OCI-LY3 (cell line): ENCODE measurements around the gene RASSF6.

Experiments used
- H2AFZ ChIP-seq: fragments of 200-600, 300-600 bp; shearing (Covaris generic); 2 replicates; pipeline ENCODE4 v1.6.0; 2014; ENCODE audit warnings: antibody characterized with exemption, low read depth, low read length
- H3K27ac ChIP-seq: fragments of 200-600, 300-600 bp; sonication (generic); 2 replicates; pipeline ENCODE4 v1.5.1; 2014; ENCODE audit warnings: mild to moderate bottlenecking, low read length, moderate library complexity, mixed read lengths
- H3K27me3 ChIP-seq: fragments of 200-600, 300-600 bp; sonication (generic); 2 replicates; pipeline ENCODE4 v1.6.1; 2014; ENCODE audit warnings: low read depth, low read length, mixed read lengths
- H3K36me3 ChIP-seq: fragments of 200-600, 300-600 bp; sonication (generic); replicated peaks from 2 replicates; pipeline ENCODE3; 2014; ENCODE audit warnings: low read depth, low read length, mixed read lengths
- H3K4me1 ChIP-seq: fragments of 300-600, 200-600 bp; sonication (generic); 2 replicates; pipeline ENCODE4 v1.6.1; 2014; ENCODE audit warnings: low read length, mixed read lengths
- H3K4me2 ChIP-seq: fragments of 200-600, 300-600 bp; sonication (generic); 2 replicates; pipeline ENCODE4 v1.6.1; 2014; ENCODE audit warnings: low read length, mixed read lengths
- H3K4me3 ChIP-seq: fragments of 300-600, 200-600 bp; sonication (generic); 2 replicates; pipeline ENCODE4 v1.5.1; 2014; ENCODE audit warnings: antibody characterized with exemption, mild to moderate bottlenecking, low read length, moderate library complexity
- H3K79me2 ChIP-seq: fragments of 300-600, 200-600 bp; shearing (Covaris generic); 2 replicates; pipeline ENCODE4 v1.6.1; 2014; ENCODE audit warnings: mild to moderate bottlenecking, low read length, mixed read lengths
- H3K9ac ChIP-seq: fragments of 300-600, 200-600 bp; shearing (Covaris generic); 2 replicates; pipeline ENCODE4 v1.6.0; 2014; ENCODE audit warnings: mild to moderate bottlenecking, low read length, moderate library complexity
- H3K9me3 ChIP-seq: fragments of 200-600, 300-600 bp; shearing (Covaris generic); 2 replicates; pipeline ENCODE4 v1.6.1; 2014; ENCODE audit warnings: low read length, mixed read lengths; ENCODE audit not compliant: insufficient read depth
- H4K20me1 ChIP-seq: fragments of 200-600, 300-600 bp; sonication (generic); 2 replicates; pipeline ENCODE4 v1.6.1; 2016; ENCODE audit warnings: low read length, mixed read lengths; ENCODE audit not compliant: insufficient read depth
- CTCF ChIP-seq: fragments of 200-600, 300-600 bp; sonication (generic); IDR thresholded peaks from 2 replicates; pipeline ENCODE4 v1.5.1; 2014; ENCODE audit warnings: antibody characterized with exemption, low read length, low read depth
- EZH2phosphoT487 ChIP-seq: fragments of 200-600 bp; shearing (Covaris generic); IDR thresholded peaks from 2 replicates; pipeline ENCODE4 v1.6.1; 2018; ENCODE audit warnings: antibody characterized with exemption, mixed run types, low read depth

The RASSF6 gene

GRCh38 chr4:73586040-73586439 is 34.2 kb downstream of the RASSF6 start:
- no peaks in the 10 kb centered on the region for H4K20me1 ChIP-seq
- no peak for TF ChIP-seq CTCF
- TF ChIP-seq EZH2phosphoT487, result no peak
- H3K36me3 ChIP-seq, result no peaks in the 10 kb centered on the region
- no peak overlapping the region for H2AFZ ChIP-seq
- H3K4me3 ChIP-seq, result no peak overlapping the region
- peaks cover 45% of the 10 kb centered on the region for H3K27me3 ChIP-seq
- H3K4me2 ChIP-seq, result no peak overlapping the region
- H3K9ac ChIP-seq, result no peak overlapping the region
- H3K9me3 ChIP-seq, result no peaks in the 10 kb centered on the region; the same call in 1 of the 2 replicates
- H3K4me1 ChIP-seq, result peaks cover 27% of the 10 kb centered on the region
- H3K27ac ChIP-seq, result no peak overlapping the region
- H3K79me2 ChIP-seq, result no peaks in the 10 kb centered on the region

- TF ChIP-seq EZH2phosphoT487 (no peak), CTCF (no peak)
- Histone ChIP-seq H3K9me3 (no peaks in the 10 kb centered on the region; the same call in 1 of the 2 replicates), H3K4me2 (no peak overlapping the region), H4K20me1 (no peaks in the 10 kb centered on the region), H2AFZ (no peak overlapping the region), H3K27ac (no peak overlapping the region), H3K9ac (no peak overlapping the region), H3K27me3 (peaks cover 39% of the 10 kb centered on the region), H3K4me3 (no peak overlapping the region), H3K79me2 (no peaks in the 10 kb centered on the region), H3K4me1 (peaks cover 21% of the 10 kb centered on the region), H3K36me3 (no peaks in the 10 kb centered on the region)
Observed at GRCh38 chr4:73585345-73585744, 34.9 kb downstream of the RASSF6 start.

DNA sequence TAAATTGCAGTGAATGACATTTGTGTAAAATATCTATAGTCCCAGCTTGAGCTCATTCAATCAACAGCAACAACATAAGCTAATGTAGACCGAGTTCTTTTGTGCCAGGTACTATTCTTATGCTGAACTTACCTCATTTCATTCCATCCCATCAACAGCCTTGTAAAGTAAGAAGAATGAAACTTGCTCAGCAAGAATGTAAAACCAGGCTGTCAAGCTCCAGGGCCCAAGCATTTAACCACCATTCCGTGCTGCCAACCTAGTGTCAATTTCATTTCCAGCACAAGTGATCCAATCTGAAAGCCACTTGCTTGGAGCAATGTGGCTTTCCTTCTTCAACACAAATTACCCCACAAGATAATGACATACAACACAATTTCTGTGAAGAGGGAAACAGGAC is 36.6 kb downstream of the RASSF6 start:
- TF ChIP-seq EZH2phosphoT487 (no peak), CTCF (no peak)
- Histone ChIP-seq H3K9ac (no peak overlapping the region), H3K4me2 (no peak overlapping the region), H4K20me1 (no peaks in the 10 kb centered on the region), H3K9me3 (no peaks in the 10 kb centered on the region), H3K27me3 (peaks cover 44% of the 10 kb centered on the region), H3K79me2 (no peaks in the 10 kb centered on the region), H2AFZ (no peak overlapping the region), H3K4me3 (no peak overlapping the region), H3K36me3 (no peaks in the 10 kb centered on the region), H3K27ac (no peak overlapping the region), H3K4me1 (peaks cover 5% of the 10 kb centered on the region)

GRCh38 chr4:73577371-73577770 is 42.9 kb downstream of the RASSF6 start:
- Histone ChIP-seq H3K9ac (no peak overlapping the region), H2AFZ (no peak overlapping the region)

More at GRCh38 chr4:73577371-73577770, 42.9 kb downstream of the RASSF6 start:
- TF ChIP-seq CTCF (no peak), EZH2phosphoT487 (no peak)
- no peaks in the 10 kb centered on the region for H3K79me2 ChIP-seq
- no peak overlapping the region for H3K4me3 ChIP-seq
- H3K4me1 ChIP-seq, result peaks cover 14% of the 10 kb centered on the region
- H3K27me3 ChIP-seq, result peaks cover 34% of the 10 kb centered on the region
- H3K36me3 ChIP-seq, result no peaks in the 10 kb centered on the region
- H3K4me2 ChIP-seq, result no peak overlapping the region
- no peaks in the 10 kb centered on the region for H3K9me3 ChIP-seq
- no peak overlapping the region for H3K27ac ChIP-seq
- H4K20me1 ChIP-seq, result no peaks in the 10 kb centered on the region
